ENCODE data around the gene DGKI. TPM values are rescaled to one million over a fixed set of nuclear protein-coding genes. Genes with fewer than 3 reads are reported as not detected.

The DGKI gene
- total RNA-seq, 4 donors from 2014 or later = 45.1 to 71.0 (median 48.7) TPM

DNA sequence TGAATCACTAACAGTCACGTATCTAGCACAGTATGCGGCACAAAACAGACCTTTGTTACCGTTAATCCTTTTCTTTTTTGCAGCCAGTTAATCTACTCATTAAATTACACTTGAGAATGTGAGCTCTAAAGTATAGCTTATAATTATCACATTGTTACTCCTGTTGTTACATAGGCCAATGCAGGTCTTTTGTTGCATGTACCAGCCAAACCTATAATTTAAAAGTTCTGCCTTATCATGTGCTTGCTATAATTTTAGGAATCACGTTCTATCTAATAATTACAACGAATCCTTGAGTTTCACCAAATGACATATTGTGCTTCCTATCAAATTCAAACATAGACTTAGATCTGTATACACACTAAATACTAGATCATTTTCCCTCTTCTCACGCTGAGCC lies 245.1 kb downstream of the DGKI start:
- Histone ChIP-seq H3K27me3 (no peaks in the 10 kb centered on the region), H3K4me1 (peaks cover 7 to 13% of the 10 kb centered on the region in 2 donors), H3K4me3 (replicated peaks in 1 of 3) (no peak overlapping the region), H3K27ac (peak overlapping the region in 2 of 3 donors; percentile 51 to 63), H3K36me3 (no peaks in the 10 kb centered on the region), H3K9me3 (no peaks in the 10 kb centered on the region)
- DNase-seq = no peak
- no peak for TF ChIP-seq POLR2A (IDR thresholded peaks at IDR 0.05)
- TF ChIP-seq, protein P1, sequence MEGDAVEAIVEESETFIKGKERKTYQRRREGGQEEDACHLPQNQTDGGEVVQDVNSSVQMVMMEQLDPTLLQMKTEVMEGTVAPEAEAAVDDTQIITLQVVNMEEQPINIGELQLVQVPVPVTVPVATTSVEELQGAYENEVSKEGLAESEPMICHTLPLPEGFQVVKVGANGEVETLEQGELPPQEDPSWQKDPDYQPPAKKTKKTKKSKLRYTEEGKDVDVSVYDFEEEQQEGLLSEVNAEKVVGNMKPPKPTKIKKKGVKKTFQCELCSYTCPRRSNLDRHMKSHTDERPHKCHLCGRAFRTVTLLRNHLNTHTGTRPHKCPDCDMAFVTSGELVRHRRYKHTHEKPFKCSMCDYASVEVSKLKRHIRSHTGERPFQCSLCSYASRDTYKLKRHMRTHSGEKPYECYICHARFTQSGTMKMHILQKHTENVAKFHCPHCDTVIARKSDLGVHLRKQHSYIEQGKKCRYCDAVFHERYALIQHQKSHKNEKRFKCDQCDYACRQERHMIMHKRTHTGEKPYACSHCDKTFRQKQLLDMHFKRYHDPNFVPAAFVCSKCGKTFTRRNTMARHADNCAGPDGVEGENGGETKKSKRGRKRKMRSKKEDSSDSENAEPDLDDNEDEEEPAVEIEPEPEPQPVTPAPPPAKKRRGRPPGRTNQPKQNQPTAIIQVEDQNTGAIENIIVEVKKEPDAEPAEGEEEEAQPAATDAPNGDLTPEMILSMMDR (IDR thresholded peaks at IDR 0.05) = no peak
- WGBS, 2 donors = 90 to 95% methylated on average over 6 of the region's 6 CpGs
- intact Hi-C loops (cut with DNase I) = no loop called here

DNA sequence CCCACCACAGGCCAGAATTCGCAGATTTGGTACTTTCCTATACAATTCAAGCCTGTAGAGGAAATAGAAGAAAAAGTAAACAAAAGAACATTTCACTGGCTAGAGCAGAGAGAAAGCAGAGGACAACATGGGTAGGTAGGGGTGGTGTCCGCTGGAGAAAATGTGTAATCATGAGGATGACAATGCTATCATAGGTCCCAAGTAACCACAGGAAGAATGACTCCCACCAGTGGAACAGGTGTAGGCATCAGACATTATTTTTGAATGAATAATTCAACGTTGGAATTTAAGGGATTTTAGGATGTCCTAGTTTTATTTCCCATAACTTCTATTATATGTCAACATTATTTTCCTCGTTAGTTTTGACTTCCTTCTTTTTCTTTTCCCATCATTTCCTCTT lies 248.9 kb downstream of the DGKI start:
- WGBS, 2 donors = 86 to 87% methylated on average over 4 of the region's 4 CpGs
- TF ChIP-seq POLR2A (IDR thresholded peaks at IDR 0.05) = no peak
- TF ChIP-seq, protein P1 (IDR thresholded peaks at IDR 0.05) = no peak

DNA sequence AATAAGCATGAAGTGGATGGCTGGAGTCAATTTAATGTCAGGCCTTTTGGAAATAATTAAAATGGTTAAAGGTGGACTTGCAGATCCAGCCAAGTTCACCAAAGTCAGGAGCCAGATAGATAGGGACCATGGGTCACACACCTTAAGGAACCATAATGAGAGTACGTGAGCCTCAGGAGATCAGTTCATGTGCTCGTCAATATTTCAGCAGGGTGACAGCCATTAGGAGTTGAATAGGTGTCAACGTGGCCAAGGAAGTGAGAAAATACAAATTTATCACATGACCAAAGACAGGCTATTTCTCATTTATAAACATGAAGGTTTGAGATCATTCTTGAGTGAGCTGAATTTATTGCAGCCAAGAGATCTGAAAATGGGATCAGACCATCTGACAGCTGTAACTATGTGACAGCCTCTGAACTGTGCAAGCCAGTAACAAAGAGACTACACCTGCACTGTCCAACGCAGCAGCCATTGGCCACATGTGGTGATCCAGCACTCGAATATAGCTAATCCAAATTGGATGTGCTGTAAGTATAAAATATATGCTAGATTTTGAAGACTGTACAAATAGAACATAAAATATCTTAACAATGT lies 253.6 kb downstream of the DGKI start:
- peak overlapping the region in 1 of 3 donors; percentile 85 for H3K27ac ChIP-seq
- H3K27me3 ChIP-seq = no peaks in the 10 kb centered on the region
- no peak overlapping the region for H3K4me3 ChIP-seq (replicated peaks in 1 of 3)
- intact Hi-C loops (cut with DNase I) = no loop called here
- TF ChIP-seq POLR2A (IDR thresholded peaks at IDR 0.05) = no peak
- TF ChIP-seq, protein P1 (IDR thresholded peaks at IDR 0.05) = no peak
- no peaks in the 10 kb centered on the region for H3K9me3 ChIP-seq
- peaks cover 31 to 33% of the 10 kb centered on the region in 2 donors for H3K4me1 ChIP-seq
- DNase-seq = no peak
- H3K36me3 ChIP-seq = no peaks in the 10 kb centered on the region
- WGBS, 2 donors = 87 to 90% methylated on average over 5 of the region's 5 CpGs

More for the DNA sequence above, 248.9 kb downstream of the DGKI start:
- intact Hi-C loops (cut with DNase I) = no loop called here
- Histone ChIP-seq H3K9me3 (no peaks in the 10 kb centered on the region), H3K36me3 (no peaks in the 10 kb centered on the region), H3K27ac (peak overlapping the region in 1 of 3 donors; percentile 78), H3K27me3 (no peaks in the 10 kb centered on the region), H3K4me3 (replicated peaks in 1 of 3) (no peak overlapping the region), H3K4me1 (no peaks in the 10 kb centered on the region)
- DNase-seq = no peak

DNA sequence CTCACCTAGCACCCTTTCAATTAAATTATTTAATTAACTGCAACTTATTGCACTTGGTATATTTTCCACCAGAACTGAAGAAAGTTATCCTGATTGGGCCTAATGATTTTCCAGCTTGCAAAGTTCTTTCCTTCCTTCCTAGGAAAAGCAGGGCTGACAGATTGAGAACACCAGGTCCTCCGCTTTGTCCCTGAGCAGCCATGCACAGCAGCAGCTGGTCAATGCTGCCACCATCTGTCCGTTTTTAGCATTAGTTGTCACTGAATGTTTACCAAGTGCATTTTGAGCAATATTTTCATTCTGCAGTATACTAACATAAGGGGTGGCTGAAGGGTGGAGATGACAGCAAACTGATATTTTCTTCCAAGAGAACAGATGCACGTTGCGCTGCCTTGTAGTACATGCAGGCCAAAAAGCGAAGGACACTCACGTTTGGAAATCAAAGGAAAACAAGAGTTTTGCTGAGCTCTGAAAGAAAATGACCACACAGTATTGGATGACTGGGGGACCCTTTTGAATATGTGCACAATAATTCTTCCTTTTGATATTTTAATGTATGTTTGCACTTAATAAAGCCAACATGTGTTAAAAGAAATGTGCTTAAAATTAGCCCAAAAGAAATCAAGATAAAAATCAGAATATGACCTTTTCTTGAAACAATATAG lies 254.4 kb downstream of the DGKI start:
- H3K27me3 ChIP-seq = no peaks in the 10 kb centered on the region
- H3K9me3 ChIP-seq = no peaks in the 10 kb centered on the region
- H3K27ac ChIP-seq = peak overlapping the region; percentile 73 to 85 (median 73)
- peaks cover 33 to 38% of the 10 kb centered on the region in 2 donors for H3K4me1 ChIP-seq
- no peak for TF ChIP-seq POLR2A (IDR thresholded peaks at IDR 0.05)
- TF ChIP-seq, protein P1 (IDR thresholded peaks at IDR 0.05) = peak; percentile 28 to 96 (median 86)
- intact Hi-C loops (cut with DNase I) = no loop called here
- WGBS, 2 donors = 36 to 38% methylated on average over 6 of the region's 6 CpGs
- peak; percentile 75 to 78 for DNase-seq
- H3K36me3 ChIP-seq = no peaks in the 10 kb centered on the region
- H3K4me3 ChIP-seq (replicated peaks in 1 of 3) = no peak overlapping the region

DNA sequence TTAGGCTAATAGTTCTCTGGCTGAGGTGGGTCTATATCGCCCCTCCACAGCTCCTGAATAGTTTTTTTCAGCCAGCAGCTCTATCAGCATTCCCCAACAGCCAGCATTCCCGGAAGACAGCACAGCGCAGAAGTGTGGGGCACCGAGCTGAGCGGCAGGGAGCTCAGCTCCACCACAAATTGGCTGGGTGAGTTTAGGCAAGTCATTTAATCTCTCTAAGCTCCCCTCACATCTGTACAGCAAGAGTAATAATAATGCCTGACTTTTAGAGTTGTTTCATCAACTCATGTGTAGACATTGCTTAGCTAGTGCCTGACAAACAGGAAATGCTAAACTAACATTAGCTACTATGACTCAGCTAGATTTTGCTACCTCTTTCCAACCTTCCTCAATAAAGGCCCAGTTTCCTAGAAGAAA lies 255.3 kb downstream of the DGKI start:
- Histone ChIP-seq H3K4me3 (replicated peaks in 1 of 3) (no peak overlapping the region), H3K27ac (peak overlapping the region; percentile 73 to 85 (median 73)), H3K27me3 (no peaks in the 10 kb centered on the region), H3K36me3 (no peaks in the 10 kb centered on the region), H3K9me3 (no peaks in the 10 kb centered on the region), H3K4me1 (peaks cover 38 to 46% of the 10 kb centered on the region in 2 donors)
- WGBS, 2 donors = 85 to 91% methylated on average over 5 of the region's 5 CpGs
- DNase-seq = no peak
- intact Hi-C loops (cut with DNase I) = no loop called here
- peak in 1 of 2 donors; percentile 42 for TF ChIP-seq POLR2A (IDR thresholded peaks at IDR 0.05)
- TF ChIP-seq, protein P1 (IDR thresholded peaks at IDR 0.05) = no peak

All from thyroid gland (tissue), 4 donors.